SH-SY5Y (cell line): ENCODE data around the gene RGS3.

Experiments used
- GATA2 ChIP-seq: IDR thresholded peaks from 2 replicates; pipeline ENCODE4 v1.6.1; 2011; ENCODE audit warnings: mild to moderate bottlenecking, low read depth, low read length
- GATA3 ChIP-seq: IDR thresholded peaks from 2 replicates; pipeline ENCODE4 v1.6.1; 2011; ENCODE audit warnings: low read depth, mild to moderate bottlenecking, low read length, moderate library complexity

GRCh38 chr9:113578882-113579282, 115.4 kb downstream of the RGS3 start:
- no peak for TF ChIP-seq GATA3
- TF ChIP-seq GATA2 = no peak
